CD4-positive, alpha-beta memory T cell (primary cell): ENCODE data around the gene DLEU7. TPM values are rescaled to one million over a fixed set of nuclear protein-coding genes. Genes with fewer than 3 reads are reported as not detected.

Experiments
- CTCF ChIA-PET: fragments of 350-600 bp; sonication (Branson Sonifier 250); formaldehyde crosslinking; loops from one replicate; lab custom pipeline; 2021; ENCODE audit warnings: inconsistent platforms; ENCODE audit not compliant: partially characterized antibody; lab: Charles Lee
- POLR2A ChIA-PET: fragments of 350-600 bp; sonication (Branson Sonifier 250); formaldehyde crosslinking; loops from one replicate; lab custom pipeline; 2021; ENCODE audit not compliant: partially characterized antibody; lab: Charles Lee
- DNase-seq, 5 donors: peaks; one replicate each; pipeline versions ENCODE4 v3.0.0 to v3.0.0-alpha.2; 2020 to 2022; ENCODE audit warnings: mixed read lengths in 1 of 5
- H3K27ac ChIP-seq: one replicate; pipeline ENCODE4 v1.7.0; 2013; ENCODE audit warnings: low read depth, low read length
- H3K27me3 ChIP-seq: 2 replicates; pipeline ENCODE4 v1.7.0; 2013; ENCODE audit warnings: mild to moderate bottlenecking, low read length, moderate library complexity; ENCODE audit not compliant: insufficient read depth
- H3K36me3 ChIP-seq: 2 replicates; pipeline ENCODE4 v1.7.0; 2013; ENCODE audit warnings: mild to moderate bottlenecking, low read length, moderate library complexity; ENCODE audit not compliant: insufficient read depth
- H3K4me1 ChIP-seq: 2 replicates; pipeline ENCODE4 v1.7.0; 2013; ENCODE audit warnings: mild to moderate bottlenecking, low read length, moderate library complexity; ENCODE audit not compliant: insufficient read depth
- H3K4me3 ChIP-seq, 2 donors: one replicate each; pipeline ENCODE4 v1.7.0; 2013; ENCODE audit warnings: low read length in 2 of 2, mild to moderate bottlenecking in 1 of 2
- H3K9me3 ChIP-seq, 2 donors: one replicate each; pipeline ENCODE4 v1.7.0; 2013; ENCODE audit warnings: low read length in 2 of 2, control low read depth in 1 of 2; ENCODE audit not compliant: control insufficient read depth in 1 of 2
- H3K27ac Mint-ChIP-seq, 7 donors: one replicate each; pipeline ENCODE4 v1.8.0; 2020 to 2021; ENCODE audit warnings: mixed read lengths in 7 of 7, mild to moderate bottlenecking in 6 of 7, inconsistent platforms in 3 of 7, moderate library complexity in 3 of 7
- H3K27me3 Mint-ChIP-seq, 2 donors: one replicate each; pipeline ENCODE4 v1.8.0; 2020 to 2021; ENCODE audit warnings: mixed read lengths in 2 of 2
- H3K36me3 Mint-ChIP-seq, 2 donors: one replicate each; pipeline ENCODE4 v1.8.0; 2020 to 2021; ENCODE audit warnings: mixed read lengths in 2 of 2, inconsistent platforms in 1 of 2, mild to moderate bottlenecking in 1 of 2
- H3K4me1 Mint-ChIP-seq, 4 donors: one replicate each; pipeline ENCODE4 v1.8.0; 2020 to 2021; ENCODE audit warnings: mixed read lengths in 4 of 4, mild to moderate bottlenecking in 1 of 4
- H3K4me3 Mint-ChIP-seq, 8 donors: one replicate each; pipeline ENCODE4 v1.8.0; 2020 to 2021; ENCODE audit warnings: mixed read lengths in 8 of 8, mild to moderate bottlenecking in 7 of 8, moderate library complexity in 6 of 8, inconsistent platforms in 3 of 8
- H3K9me3 Mint-ChIP-seq, 8 donors: one replicate each; pipeline ENCODE4 v1.8.0; 2020 to 2021; ENCODE audit warnings: mixed read lengths in 8 of 8, mild to moderate bottlenecking in 5 of 8, inconsistent platforms in 3 of 8, moderate library complexity in 1 of 8
- intact Hi-C: fragments of 100-400 bp; cut with micrococcal nuclease; formaldehyde crosslinking; loops from one replicate; pipeline ENCODE4 v1.15.1; 2023
- polyA plus RNA-seq, 2 donors: library from polyadenylated mRNA; unstranded; fragments of 300-500 nt; fragmentation: Illumina TruSeq; gene quantifications; one replicate each; pipeline ENCODE4 v1.2.3, GENCODE V29; 2021
- total RNA-seq, 2 experiments: library from RNA; stranded (reverse); gene quantifications; one replicate each; pipeline ENCODE4 v1.2.3, GENCODE V29; 2021

The DLEU7 gene
- total and polyA plus RNA-seq, 4 experiments from 2014 or later = 0.22 TPM; not detected in 3

DNA sequence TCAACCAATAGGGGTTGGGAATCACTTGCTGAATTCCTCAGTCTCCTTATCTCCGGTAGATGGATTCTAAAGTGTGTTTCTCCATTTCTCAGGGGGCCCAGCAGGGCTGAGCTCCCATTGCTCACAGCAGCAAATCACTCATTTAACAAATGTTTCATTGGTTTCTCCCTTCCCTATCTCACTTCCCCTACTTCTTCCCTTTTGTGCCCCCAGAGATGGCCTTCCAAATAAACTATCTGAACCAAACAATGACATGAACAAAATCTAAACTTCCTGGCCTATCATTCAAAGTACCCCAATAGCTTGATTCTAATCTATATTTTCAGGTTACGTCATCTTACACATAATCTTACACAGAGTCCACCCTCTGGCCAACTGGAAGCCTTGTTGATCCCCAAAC is 60.4 kb downstream of the DLEU7 start:
- Mint-ChIP-seq H3K4me1 (no peaks in the 10 kb centered on the region), H3K36me3 (no peaks in the 10 kb centered on the region), H3K9me3 (no peaks in the 10 kb centered on the region), H3K4me3 (no peak overlapping the region), H3K27me3 (peaks cover 0 to 9% of the 10 kb centered on the region in 2 donors), H3K27ac (no peak overlapping the region)
- no peak overlapping the region for H3K4me3 ChIP-seq
- POLR2A ChIA-PET = no interaction called here
- DNase-seq = no peak
- H3K9me3 ChIP-seq = no peaks in the 10 kb centered on the region
- CTCF ChIA-PET = interaction anchor here (0.7 to 1.6 kb wide), 2 partner anchors 23 to 803 kb away, joined by 3 to 4 read pairs; no protein-coding TSS in a partner anchor
- H3K27me3 ChIP-seq = no peaks in the 10 kb centered on the region
- intact Hi-C loops = no loop called here
- no peaks in the 10 kb centered on the region for H3K4me1 ChIP-seq
- no peak overlapping the region for H3K27ac ChIP-seq
- H3K36me3 ChIP-seq = no peaks in the 10 kb centered on the region

DNA sequence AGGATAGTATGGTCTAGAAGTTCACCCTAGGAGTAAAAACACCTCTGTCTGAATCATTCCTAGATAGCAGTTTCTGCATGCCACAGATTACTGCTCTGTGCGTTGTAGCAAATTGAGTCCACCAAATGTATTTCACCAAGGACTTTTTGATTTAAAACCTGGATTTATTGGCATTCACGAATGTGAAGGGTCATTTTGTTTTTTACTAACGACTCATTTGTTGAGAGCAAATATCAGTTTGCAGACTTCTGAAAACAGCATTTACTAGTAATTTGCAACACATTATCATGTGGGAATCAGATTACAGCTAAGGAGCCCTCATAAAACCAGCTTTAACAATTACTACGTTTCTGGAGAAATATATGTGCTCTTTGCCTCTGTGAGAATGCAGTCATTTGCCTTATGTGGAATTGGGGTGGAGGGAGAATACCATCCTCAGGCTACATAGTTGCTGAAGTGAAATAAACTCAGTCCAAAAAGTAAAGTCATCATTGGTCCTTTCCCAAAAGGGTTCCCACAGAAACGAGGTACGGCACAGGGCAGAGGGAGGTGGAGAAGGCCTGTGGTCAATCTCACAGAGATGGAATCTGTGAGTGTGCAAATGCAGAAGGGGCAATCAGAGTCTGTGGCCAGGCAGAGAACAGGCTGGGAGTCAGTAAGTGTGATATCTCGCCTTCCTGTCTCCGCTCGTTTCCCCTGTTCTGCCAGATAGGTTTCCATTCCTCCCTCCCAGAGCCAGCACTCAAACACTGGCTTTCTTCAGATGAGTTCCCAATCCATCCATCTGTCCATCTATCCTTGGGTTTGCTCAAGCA is 63.1 kb downstream of the DLEU7 start:
- CTCF ChIA-PET = no interaction called here
- Histone ChIP-seq H3K36me3 (no peaks in the 10 kb centered on the region), H3K27ac (no peak overlapping the region), H3K4me1 (no peaks in the 10 kb centered on the region), H3K27me3 (no peaks in the 10 kb centered on the region), H3K4me3 (no peak overlapping the region), H3K9me3 (no peaks in the 10 kb centered on the region)
- Mint-ChIP-seq H3K27ac (no peak overlapping the region), H3K36me3 (peaks cover 0 to 7% of the 10 kb centered on the region in 2 donors), H3K27me3 (peaks cover 5 to 10% of the 10 kb centered on the region in 2 donors), H3K4me3 (no peak overlapping the region), H3K4me1 (no peaks in the 10 kb centered on the region), H3K9me3 (peaks cover 0 to 15% (median 9%) of the 10 kb centered on the region in 8 donors)
- intact Hi-C loops = no loop called here
- POLR2A ChIA-PET = no interaction called here
- DNase-seq = no peak

DNA sequence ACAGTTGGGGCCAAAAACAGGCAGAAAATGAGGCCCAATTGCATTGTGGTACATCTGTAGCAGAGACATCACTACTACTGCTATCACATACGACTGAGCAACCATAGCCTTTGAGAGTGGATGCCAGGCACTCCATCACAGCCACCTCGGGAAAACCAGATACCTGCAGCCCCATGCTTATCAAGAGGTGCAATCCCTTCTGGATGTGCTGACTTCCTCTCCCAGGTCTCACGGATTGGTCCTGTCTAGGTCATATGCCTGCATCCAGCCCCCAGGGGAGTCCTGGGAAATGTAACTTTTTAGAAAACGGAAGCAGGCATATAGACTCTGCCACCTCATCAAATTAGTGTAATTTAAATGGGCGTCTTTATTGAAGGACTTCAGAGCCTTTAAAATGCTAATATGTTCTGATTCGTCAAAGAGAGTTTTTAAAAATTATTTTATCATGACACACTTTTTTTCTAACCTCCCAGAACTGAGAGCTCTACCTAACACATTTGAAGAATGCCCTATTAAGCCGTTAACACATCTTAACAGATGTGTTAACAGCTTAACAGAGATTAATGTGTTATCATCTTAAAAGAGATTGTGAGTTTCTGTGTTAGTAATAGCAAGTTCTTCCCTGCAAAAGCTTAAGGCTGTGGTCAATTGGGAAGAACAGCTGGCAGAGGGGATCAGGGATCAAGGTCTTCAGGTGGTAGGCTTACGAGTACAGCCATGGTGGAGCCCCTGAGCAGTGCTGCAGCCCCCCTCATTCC is 63.9 kb downstream of the DLEU7 start:
- H3K36me3 Mint-ChIP-seq = peaks cover 0 to 7% of the 10 kb centered on the region in 2 donors
- Histone ChIP-seq H3K9me3 (no peaks in the 10 kb centered on the region), H3K27me3 (no peaks in the 10 kb centered on the region), H3K36me3 (no peaks in the 10 kb centered on the region), H3K4me3 (no peak overlapping the region), H3K4me1 (no peaks in the 10 kb centered on the region), H3K27ac (no peak overlapping the region)
- H3K27ac Mint-ChIP-seq = no peak overlapping the region
- intact Hi-C loops = no loop called here
- no peak for DNase-seq
- peaks cover 5 to 10% of the 10 kb centered on the region in 2 donors for H3K27me3 Mint-ChIP-seq
- CTCF ChIA-PET = no interaction called here
- peaks cover 3 to 23% (median 10%) of the 10 kb centered on the region in 8 donors for H3K9me3 Mint-ChIP-seq
- no peak overlapping the region for H3K4me3 Mint-ChIP-seq
- H3K4me1 Mint-ChIP-seq = no peaks in the 10 kb centered on the region
- POLR2A ChIA-PET = no interaction called here

Other genes starting within 250 kb of the DLEU7 start
- gene RNASEH2B, start 66.1 kb upstream of the DLEU7 start, total RNA-seq = 10 to 100 TPM; 88.9 to 96.2 TPM
- gene RNASEH2B, start 66.1 kb upstream of the DLEU7 start, polyA plus RNA-seq = 100 to 1,000 TPM; 111 to 133 TPM